B cell (primary cell): ENCODE results near the gene MRPS27.

Experiments used
- CTCF ChIP-seq: fragments of 200-600 bp; IDR thresholded peaks from one replicate; pipeline ENCODE4 v1.8.0; 2022; ENCODE audit warnings: antibody characterized with exemption, mild to moderate bottlenecking
- EZH2 ChIP-seq: IDR thresholded peaks from 2 replicates; pipeline ENCODE4 v1.6.1; 2012; ENCODE audit warnings: borderline replicate concordance, low read depth, mild to moderate bottlenecking, moderate library complexity, low read length; ENCODE audit not compliant: insufficient read depth, poor library complexity, severe bottlenecking

- no peak for TF ChIP-seq CTCF
- TF ChIP-seq EZH2: no peak
Observed at GRCh38 chr5:72197393-72197792, 122.6 kb downstream of the MRPS27 start.
